ENCODE measurements around the gene MALRD1.
A peak's percentile ranks its signal among the peaks of the same experiment; 100 is the strongest.
"Not testable (repeated sequence)": the region's sequence is repeated elsewhere in the genome, so short reads cannot be mapped to it uniquely, and the experiment has no call there.

MALRD1 gene

GRCh38 chr10:19493917-19494316 is 445.3 kb downstream of the MALRD1 start:
- DNase-seq (ENCODE audit: low read depth in 2 of 2), result no peak
- H3K4me3 ChIP-seq (replicated peaks in 1 of 2; ENCODE audit: low read depth in 2 of 2, low read length in 2 of 2), result no peak overlapping the region
- TF ChIP-seq, protein P1, sequence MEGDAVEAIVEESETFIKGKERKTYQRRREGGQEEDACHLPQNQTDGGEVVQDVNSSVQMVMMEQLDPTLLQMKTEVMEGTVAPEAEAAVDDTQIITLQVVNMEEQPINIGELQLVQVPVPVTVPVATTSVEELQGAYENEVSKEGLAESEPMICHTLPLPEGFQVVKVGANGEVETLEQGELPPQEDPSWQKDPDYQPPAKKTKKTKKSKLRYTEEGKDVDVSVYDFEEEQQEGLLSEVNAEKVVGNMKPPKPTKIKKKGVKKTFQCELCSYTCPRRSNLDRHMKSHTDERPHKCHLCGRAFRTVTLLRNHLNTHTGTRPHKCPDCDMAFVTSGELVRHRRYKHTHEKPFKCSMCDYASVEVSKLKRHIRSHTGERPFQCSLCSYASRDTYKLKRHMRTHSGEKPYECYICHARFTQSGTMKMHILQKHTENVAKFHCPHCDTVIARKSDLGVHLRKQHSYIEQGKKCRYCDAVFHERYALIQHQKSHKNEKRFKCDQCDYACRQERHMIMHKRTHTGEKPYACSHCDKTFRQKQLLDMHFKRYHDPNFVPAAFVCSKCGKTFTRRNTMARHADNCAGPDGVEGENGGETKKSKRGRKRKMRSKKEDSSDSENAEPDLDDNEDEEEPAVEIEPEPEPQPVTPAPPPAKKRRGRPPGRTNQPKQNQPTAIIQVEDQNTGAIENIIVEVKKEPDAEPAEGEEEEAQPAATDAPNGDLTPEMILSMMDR (IDR thresholded peaks at IDR 0.05; ENCODE audit: low read depth, low read length), result no peak

GRCh38 chr10:19497026-19497425 is 448.4 kb downstream of the MALRD1 start:
- no peak for DNase-seq (ENCODE audit: low read depth in 2 of 2)
- H3K4me3 ChIP-seq (replicated peaks in 1 of 2; ENCODE audit: low read depth in 2 of 2, low read length in 2 of 2), result no peak overlapping the region
- TF ChIP-seq, protein P1 (IDR thresholded peaks at IDR 0.05; ENCODE audit: low read depth, low read length), result no peak

DNA sequence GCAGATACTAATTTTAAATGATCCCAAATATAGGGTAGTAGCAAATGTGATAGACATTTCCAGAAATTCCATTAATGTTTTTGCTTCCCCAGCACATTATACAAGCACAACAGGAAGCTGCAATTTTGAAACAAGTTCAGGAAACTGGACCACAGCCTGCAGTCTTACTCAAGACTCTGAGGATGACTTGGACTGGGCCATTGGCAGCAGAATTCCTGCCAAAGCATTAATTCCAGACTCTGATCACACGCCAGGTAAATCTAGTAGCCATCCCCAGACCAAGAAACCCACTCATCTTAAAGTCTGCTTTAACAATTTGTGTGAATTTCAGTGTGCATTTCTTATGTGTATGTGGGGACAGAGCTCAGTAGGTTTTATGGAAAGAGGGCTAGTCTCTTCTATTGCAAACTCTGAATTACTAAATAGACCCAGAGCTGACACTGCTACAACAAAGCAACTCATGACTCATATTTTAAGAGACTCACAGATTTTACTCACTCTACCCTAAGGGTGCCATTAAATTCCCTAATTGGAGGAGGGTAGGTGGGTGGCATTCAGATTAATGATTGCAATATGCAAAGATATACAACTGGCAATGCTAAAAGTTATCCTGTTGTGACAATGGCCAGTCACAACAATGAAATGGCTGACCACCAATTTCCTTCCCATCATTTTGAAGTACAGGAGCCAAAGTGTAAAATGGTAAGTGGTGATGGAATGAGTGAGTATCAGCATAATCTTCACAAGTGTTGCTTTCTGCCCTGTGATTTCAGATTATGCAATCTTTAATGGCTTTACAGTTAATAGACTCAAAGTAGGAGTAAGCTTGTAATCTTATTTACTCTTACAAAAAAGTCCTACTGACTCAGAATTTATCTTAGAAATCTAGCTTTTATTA is 450.0 kb downstream of the MALRD1 start:
- peak; percentile 42 to 61 for DNase-seq (ENCODE audit: low read depth in 2 of 2)

DNA sequence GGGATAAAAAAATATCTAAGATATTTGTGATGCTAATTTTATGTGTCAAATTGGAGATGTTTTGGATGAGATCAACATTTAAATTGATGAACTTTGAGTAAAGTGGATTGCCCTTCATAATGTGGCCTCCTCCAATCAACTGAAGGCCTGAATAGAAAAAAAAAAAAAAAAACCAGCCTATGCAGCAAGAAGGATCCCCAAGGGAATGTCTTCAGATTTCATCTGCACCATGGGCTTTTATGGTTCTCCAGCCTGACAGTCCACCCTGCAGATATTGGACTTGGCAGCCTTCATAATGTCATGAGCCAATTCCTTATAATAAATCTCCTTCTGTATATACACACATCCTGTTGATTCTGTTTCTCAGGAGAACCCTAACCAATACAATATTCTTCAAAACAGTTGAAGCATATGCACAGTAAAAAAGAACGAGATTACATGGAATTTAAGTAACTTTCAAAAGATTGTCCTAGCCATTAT is 450.7 kb downstream of the MALRD1 start:
- no peak overlapping the region for H3K4me3 ChIP-seq (replicated peaks in 1 of 2; ENCODE audit: low read depth in 2 of 2, low read length in 2 of 2)
- peak in 1 of 2 donors; percentile 12 for DNase-seq (ENCODE audit: low read depth in 2 of 2)
- TF ChIP-seq, protein P1 (IDR thresholded peaks at IDR 0.05; ENCODE audit: low read depth, low read length), result no peak

More for the DNA sequence above, 450.0 kb downstream of the MALRD1 start:
- H3K4me3 ChIP-seq (replicated peaks in 1 of 2; ENCODE audit: low read depth in 2 of 2, low read length in 2 of 2), result no peak overlapping the region
- TF ChIP-seq, protein P1 (IDR thresholded peaks at IDR 0.05; ENCODE audit: low read depth, low read length), result no peak

DNA sequence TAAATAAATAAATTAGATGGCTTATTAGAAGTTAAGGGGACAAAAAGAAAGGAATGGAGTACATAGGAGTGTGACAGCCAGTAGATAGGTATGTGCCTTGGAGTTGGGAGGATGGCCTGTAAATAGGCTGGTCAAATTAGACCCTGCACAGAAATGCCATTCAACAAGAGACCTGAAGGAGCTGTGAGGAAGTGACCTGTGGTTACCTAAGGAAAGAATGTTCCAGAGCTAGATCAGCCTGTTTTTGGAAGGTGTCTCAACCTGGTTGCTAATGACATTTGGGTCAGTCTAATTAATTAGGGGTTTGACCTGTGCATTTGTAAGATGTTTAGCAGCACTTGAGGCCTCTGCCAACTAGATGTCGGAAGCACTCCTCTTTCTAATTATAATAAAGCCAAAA is 452.4 kb downstream of the MALRD1 start:
- TF ChIP-seq, protein P1 (IDR thresholded peaks at IDR 0.05; ENCODE audit: low read depth, low read length), result no peak
- no peak overlapping the region for H3K4me3 ChIP-seq (replicated peaks in 1 of 2; ENCODE audit: low read depth in 2 of 2, low read length in 2 of 2)

GRCh38 chr10:19505320-19506312 is 457.0 kb downstream of the MALRD1 start:
- no peak overlapping the region for H3K4me3 ChIP-seq (replicated peaks in 1 of 2; ENCODE audit: low read depth in 2 of 2, low read length in 2 of 2)
- no peak for DNase-seq (ENCODE audit: low read depth in 2 of 2)
- TF ChIP-seq, protein P1 (IDR thresholded peaks at IDR 0.05; ENCODE audit: low read depth, low read length), result no peak

More for the DNA sequence above, 452.4 kb downstream of the MALRD1 start:
- no peak for DNase-seq (ENCODE audit: low read depth in 2 of 2)

DNA sequence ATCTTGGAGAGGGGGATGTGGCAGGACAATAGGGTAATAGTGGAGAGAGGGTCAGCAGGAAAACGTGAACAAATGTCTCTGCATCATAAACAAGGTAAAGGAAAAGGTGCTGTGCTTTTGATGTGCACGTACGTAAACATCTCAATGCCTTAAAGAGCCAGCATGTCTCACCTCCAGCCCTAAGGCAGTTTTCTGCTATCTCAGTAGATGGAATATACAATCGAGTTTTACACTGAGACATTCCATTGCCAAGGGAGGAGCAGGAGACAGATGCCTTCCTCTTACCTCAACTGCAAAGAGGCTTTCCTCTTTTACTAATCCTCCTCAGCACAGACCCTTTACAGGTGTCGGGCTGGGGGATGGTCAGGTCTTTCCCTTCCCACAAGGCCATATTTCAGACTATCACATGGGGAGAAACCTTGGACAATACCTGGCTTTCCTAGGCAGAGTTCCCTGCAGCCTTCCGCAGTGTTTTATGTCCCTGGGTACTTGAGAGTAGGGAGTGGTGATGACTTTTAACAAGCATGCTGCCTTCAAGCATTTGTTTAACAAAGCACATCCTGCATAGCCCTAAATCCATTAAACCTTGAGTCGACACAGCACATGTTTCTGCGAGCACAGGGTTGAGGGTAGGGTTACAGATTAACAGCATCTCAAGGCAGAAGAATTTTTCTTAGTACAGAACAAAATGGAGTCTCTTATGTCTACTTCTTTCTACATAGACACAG is 461.6 kb downstream of the MALRD1 start:
- not testable (repeated sequence) for DNase-seq (ENCODE audit: low read depth in 2 of 2); H3K4me3 ChIP-seq (replicated peaks in 1 of 2; ENCODE audit: low read depth in 2 of 2, low read length in 2 of 2)
